Activated T-cell treated with anti-CD3 and anti-CD28 coated beads for 4 hours (primary cell): ENCODE results near the gene SEC16B.

Experiments
- DNase-seq: peaks from one replicate; pipeline ENCODE4 v3.0.0-alpha.2; 2020

SEC16B gene

DNA sequence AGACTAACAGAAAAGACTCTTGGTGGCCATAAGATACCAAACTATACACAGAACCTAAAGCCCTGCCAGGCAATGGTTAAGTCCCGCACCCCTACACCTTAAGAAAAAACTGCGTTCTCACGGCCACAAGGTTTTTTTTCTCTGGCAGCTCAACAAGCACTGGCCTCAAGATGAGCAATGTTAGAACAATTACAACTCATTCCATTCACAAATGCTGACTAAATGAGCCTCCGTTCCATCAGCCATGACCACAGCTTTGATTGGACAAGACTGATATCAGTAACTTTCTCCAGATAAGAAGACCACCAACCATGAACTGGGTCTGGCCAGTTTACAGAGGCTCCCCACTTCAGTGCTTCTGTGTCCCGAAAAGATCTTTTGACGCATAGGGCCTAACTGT, 31.9 kb downstream of the SEC16B start:
- DNase-seq = no peak

DNA sequence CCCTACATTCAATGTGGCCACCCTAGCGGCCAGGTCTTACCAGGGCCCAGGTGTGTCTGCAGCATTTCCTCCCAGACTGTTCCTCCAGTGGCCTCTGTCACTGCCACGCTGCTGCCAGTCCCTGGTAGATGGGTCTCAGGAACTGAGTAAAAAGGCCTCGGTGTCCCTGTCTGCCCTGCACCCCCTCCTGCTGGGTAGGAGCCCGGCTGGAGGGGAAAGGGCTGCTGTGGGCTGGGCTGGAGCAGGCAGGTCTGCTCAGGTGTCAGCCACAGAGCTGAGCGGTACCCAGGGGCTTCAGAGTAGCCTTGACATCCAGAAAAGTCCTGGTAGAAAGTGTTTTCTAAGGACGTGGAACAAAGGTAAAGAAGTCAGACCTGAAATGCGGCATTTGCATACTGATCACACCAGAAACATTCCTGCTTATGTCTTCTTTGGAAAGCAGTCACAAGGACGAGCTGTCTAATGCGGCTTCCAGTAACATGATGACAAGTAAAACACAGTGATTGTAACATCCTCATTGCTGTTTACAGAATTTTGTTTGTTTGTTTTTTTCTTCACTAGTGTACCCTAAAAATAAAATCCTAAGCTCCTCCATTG, 32.6 kb downstream of the SEC16B start:
- no peak for DNase-seq

GRCh38 chr1:177935638-177936415, 34.0 kb downstream of the SEC16B start:
- no peak for DNase-seq

GRCh38 chr1:177934927-177935326, 34.9 kb downstream of the SEC16B start:
- DNase-seq = no peak

GRCh38 chr1:177934461-177934860, 35.4 kb downstream of the SEC16B start:
- no peak for DNase-seq

DNA sequence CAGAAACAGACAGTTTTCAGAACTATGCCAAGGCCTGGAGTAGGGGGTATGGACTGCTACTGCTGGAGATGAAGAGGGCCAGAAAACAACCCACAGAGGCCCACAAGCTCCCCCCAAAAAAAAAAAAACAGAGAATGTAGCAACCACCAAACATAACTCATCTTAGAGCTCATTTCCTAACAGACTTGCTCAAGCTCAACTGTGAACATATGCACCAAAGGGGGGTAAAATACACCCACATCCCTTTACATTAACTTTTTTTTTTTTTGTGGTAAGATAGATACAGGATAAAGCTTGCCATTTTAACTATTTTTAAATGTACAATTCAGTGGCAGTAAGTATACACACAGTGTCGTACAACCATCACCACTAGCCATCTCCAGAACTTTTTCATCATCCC, 36.0 kb downstream of the SEC16B start:
- DNase-seq = no peak

DNA sequence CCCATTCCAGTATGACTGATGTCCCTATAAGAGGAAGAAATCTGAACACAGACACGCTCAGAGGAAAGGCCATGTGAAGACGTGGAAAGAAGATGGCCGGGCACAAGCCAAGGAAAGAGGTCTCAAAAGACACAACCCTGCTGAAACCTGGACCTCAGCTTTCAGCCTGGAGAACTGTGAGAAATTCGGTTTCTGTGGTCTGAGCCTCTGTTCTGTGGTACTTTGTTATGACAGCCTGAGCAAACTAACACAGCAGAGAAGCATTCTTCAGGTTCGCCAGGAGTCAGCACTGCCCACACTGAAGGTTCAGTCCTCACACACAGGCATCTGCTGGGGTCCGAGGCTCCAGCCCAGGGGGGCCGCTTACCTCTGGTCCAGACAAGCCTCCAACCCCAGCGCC, 37.7 kb downstream of the SEC16B start:
- DNase-seq = no peak

DNA sequence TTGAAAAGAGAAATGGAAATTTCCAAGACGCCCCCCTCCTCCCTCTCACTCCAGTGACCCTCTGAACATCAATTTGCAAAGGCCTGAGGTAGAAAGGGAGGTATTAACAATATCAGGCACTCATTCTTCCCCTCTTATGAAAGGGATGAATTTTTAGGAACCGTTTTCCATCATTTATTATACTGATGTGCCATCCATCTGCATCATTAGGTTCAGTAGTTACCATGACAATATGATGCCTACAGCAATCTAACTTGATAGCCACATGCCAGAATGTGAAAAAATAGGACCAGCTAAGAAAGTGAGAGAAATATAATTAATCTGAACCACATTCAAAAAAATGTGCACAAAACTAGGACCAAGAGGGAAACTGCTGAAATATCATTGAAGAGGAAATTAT, 40.9 kb downstream of the SEC16B start:
- no peak for DNase-seq

- DNase-seq = no peak
Measured at GRCh38 chr1:177928194-177928593, 41.7 kb downstream of the SEC16B start.

GRCh38 chr1:177927021-177927596, 42.7 kb downstream of the SEC16B start:
- no peak for DNase-seq

- DNase-seq = no peak
Measured at GRCh38 chr1:177926201-177926600, 43.7 kb downstream of the SEC16B start.

DNA sequence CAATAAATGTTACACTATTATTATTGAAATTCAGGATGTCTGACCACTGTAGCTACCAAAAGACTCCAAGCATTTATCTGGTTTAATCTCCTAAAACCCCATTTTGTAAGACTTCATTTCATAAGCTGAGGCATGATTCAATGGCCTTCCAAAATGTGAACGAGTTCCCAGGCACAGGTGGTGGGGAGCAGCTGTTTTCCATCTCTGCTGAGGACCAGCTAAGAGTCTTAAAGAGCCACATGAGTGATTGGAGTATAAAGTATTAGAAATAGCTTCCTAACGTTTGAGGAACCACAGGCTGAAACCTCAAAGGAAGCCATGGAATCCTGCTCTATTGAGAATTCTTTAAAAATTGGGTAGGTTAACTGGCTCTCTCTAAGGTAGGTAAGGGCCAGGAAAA, 44.9 kb downstream of the SEC16B start:
- no peak for DNase-seq

GRCh38 chr1:177923441-177923840, 46.4 kb downstream of the SEC16B start:
- no peak for DNase-seq

GRCh38 chr1:177922209-177922608, 47.6 kb downstream of the SEC16B start:
- no peak for DNase-seq

DNA sequence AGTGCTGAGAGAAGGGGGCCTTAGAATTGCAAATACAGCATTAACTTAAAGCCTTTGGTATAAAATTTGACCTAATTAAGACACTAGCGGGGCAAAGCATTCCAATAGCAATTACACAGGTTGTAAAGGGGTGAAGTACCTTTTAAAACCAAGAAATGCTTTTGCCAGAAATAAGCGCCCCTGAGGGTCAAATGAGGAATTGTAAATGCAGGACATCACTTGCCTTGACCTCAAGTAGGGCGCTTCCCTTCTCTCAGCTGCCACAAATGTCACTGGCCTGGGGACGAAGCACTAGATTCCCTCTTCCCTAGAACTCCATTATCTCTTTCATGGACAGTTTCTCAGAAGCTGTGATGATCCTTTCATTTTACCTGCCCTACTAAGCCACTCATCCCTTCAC, 48.3 kb downstream of the SEC16B start:
- no peak for DNase-seq

GRCh38 chr1:177920091-177920490, 49.8 kb downstream of the SEC16B start:
- no peak for DNase-seq

DNA sequence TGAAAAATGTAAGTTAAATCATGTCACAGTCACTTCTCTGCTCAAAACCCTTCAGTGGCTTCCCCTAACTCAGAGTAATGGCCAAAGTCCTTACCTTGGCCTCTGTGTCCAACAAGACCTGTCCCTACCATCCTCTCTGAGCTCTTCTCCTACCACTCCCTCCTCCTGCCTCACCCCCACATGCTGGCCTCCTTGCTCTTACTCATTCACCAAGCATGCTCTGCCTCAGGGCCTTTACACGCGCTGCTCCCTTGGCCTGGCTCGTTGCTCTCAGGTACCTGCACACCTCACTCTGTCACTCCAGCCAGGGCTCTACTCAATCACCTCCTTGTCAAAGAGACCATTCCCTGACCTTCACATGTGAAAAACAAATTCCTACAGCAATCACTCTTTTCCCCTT, 54.2 kb downstream of the SEC16B start:
- no peak for DNase-seq

- no peak for DNase-seq
Measured at GRCh38 chr1:177914603-177915002, 55.3 kb downstream of the SEC16B start.

DNA sequence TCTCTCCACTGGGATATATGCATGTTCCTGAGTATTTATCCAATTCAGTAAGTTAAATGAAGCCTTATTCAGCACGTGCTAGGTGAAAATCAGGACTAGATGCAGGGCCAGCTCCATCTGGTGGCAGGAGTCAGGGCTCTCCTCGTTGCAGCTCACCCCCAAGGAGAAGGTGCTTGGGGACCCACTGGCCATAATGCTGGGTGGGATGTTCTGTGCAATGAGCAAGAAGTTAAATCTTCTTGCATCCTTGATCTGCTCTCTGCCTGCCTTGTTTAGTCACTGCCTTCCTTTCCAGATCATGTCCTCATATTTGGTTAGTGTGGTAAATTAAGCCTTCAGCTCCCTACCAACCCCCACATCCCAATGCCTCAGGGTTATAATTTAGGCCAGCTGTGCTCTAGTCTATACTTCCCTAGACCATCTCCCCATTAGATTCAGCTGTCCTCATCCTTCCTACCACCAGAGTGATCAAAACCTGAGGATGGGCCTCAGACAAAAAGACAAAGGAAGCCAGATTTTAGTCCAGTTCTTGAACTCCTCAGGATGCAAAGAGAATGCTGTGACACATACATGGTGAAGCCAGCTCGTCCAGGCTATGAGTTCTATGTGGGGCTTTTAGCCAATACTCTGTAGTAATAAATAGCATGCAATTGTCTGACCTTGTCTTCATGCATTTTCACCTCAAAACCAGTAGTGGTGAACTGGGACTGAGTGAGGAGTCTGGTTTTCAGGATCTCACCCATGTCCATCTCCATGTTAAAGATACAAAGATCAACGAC, 55.9 kb downstream of the SEC16B start:
- no peak for DNase-seq

GRCh38 chr1:177912991-177913390, 56.9 kb downstream of the SEC16B start:
- no peak for DNase-seq

DNA sequence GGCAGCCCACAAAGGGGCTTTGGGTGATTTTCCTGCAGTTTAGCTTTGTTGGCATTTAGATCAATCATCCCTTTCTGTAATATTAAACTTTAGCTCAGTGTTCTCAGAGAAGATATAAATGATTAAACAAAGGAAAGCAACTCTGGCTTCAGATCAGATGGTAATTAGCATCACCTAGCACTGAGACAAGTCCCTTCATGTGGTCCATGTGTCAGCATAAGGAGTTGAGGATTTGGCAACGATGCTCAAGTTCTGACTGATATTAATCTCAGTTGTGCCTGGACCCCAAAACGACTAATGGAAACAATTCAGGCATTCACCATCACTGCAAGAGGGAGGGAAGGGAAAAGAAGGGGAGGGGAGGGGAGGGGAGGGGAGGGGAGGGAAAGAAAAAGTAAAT, 60.4 kb downstream of the SEC16B start:
- no peak for DNase-seq

GRCh38 chr1:177907000-177907399, 62.9 kb downstream of the SEC16B start:
- no peak for DNase-seq

- no peak for DNase-seq
Measured at GRCh38 chr1:177905686-177906085, 64.2 kb downstream of the SEC16B start.

DNA sequence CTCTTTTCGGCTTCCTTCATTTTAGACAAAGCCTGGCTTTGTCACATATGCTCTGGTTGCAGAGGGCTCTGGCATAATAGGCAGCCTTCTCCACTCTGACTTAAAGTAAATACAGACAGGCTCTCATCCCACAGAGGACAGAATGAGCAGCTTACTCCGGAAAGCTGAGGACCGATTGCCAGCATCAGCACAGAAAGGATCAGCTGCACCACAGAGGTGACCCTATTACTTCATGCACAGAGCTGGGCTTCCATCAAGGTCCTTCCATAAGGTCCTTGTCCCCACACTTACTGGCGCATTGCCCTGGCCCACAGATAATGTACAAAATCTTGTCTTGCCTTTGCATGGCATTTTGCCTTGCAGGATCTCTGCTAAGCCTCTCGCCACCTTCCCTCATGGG, 67.6 kb downstream of the SEC16B start:
- DNase-seq = no peak
